HS-27A (cell line): ENCODE data around the gene VAV2.

Experiments
- DNase-seq: peaks from one replicate; pipeline ENCODE4 v3.0.0-alpha.2; 2012; ENCODE audit warnings: low read depth, missing footprints

VAV2 gene

DNA sequence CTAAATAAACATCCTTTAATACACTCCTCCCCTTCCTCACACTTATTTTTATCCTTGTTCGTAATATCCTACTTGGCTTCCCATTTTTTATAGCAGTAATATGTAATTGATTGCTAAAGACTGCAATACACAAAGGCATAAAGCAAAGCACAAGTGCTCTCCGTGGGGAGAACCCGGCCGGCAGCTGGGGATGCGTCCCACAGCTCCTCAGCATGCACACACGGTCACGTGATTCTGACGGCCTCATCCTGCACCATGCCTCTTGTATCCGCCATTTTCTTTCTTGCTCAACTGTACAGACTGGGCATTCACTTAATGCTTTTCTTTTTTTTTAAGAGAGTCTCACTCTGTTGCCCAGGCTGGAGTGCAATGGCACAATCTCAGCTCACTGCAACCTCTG is 36.0 kb upstream of the VAV2 start:
- DNase-seq, result no peak

GRCh38 chr9:134027561-134027960 is 35.4 kb upstream of the VAV2 start:
- no peak for DNase-seq

DNA sequence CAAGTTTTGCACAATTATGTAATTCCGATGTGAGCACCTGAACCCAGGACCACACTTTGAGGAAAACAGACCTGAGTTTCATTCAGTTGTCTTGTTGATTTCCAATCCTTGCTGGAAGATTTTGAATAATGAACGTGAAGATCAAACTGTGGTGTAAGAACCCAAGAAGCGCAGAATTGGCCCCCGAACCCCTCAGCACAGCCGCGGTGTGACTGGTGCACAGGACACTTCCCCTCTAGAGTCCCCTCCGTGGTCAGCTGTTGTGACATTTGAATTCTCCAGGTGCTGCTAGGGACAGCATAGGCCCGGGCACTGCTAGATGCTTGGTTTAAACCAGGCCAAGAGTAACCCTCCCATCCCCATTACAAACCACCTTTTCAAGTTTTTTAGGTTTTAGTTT is 34.9 kb upstream of the VAV2 start:
- no peak for DNase-seq

DNA sequence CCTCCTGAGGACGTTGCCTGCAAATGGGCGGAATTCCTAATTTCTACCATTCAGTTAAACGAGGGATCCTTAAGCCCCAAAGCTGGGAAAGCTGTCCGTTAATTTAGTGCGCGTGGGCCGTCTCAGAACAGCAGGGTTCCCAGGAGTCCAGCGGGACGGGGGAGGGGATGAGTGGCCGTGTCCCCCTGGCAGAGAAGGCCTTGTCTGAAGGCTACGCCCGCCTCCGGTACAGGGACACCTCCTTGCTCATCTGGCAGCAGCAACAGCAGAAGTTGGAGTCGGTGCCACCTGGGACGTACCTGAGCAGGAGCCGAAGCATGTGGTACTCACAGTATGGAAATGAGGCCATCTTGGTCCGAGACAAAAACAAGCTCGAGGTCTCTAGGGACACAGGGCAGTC is 34.5 kb upstream of the VAV2 start:
- no peak for DNase-seq

- no peak for DNase-seq
These were observed 33.8 kb upstream of the VAV2 start for GRCh38 chr9:134025606-134026541.

DNA sequence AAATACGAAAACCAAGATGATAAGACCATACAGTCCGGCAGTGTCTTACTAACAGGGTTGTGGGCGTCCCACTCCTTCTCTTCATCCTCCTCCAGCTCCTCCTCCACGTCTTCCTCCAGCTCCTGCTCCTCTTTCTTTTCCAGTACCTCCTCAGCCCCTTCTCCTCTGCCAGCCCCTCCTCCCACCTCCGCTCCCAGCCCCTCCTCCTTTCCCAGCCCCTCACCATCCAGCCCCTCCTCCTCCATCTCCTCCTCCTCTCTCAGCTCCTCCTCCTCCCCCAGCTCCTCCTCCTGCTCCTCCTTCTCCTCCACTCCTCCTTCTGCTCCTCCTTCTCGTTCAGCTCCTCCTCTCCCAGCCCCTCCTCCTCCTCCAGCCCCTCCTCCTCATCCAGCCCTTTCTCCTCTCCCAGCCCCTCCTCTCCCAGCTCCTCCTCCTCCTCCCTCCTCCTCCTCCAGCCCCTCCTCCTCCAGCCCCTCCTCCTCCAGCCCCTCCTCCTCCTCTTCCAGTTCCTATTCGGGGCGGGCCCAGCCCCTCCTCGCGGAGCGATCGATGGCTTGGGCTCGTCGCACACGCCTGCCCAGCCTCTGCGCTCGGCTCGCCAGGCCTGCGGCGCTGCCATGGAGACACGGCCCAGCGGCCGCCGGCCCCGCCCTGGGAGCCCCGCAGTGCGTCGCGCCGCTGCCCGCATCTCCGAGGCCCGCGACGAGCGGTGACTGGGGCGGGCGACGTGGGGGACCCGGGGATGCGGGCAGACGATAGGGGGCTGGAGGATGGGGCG is 32.9 kb upstream of the VAV2 start, which contains the start of gene BRD3OS:
Gene BRD3OS, plus strand, starts transcription at position 654 of the 778 bp plus-strand sequence. CDS start 1,267 bp downstream, outside the sequence.
- peak; percentile 81 for DNase-seq

GRCh38 chr9:134024214-134024792 is 32.2 kb upstream of the VAV2 start:
- DNase-seq, result no peak

DNA sequence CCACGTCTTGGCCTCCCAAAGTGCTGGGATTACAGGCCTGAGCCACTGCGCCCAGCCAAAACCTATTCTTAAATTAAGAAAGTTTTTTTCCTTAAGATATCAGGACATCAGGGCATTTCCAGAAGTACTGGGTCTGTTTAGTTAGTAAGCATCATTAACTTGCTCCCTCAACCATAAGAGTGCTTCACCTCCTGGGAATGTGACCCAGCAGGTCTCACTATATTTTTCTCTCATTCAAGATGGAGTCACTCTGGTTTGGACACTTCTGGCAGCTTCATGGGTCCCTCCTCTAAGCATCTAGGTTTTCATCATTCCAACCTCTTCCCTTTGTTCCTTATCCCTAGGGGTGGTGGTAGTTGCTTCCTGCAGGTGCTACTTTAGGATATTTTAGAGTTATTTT is 22.8 kb upstream of the VAV2 start:
- DNase-seq, result no peak

DNA sequence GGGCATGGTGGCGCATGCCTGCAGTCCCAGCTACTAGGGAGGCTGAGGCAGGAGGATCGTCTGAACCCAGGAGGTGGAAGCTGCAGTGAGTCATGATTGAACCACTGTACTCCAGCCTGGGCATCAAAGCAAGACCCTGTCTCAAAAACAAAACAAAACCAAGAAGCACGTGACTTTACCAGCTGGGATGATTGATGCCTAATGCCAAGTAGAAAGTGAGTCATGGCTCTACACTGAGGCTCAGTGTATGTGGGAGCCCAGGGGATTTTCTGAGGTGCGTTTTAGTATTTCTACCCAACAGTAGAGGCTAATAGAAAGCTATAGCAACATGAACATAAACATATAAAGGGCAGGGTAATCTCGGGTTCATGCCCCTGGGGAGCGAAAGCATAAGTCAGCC is 19.3 kb upstream of the VAV2 start:
- DNase-seq, result no peak

- DNase-seq, result no peak
These were observed 18.4 kb upstream of the VAV2 start for GRCh38 chr9:134010310-134011173.

DNA sequence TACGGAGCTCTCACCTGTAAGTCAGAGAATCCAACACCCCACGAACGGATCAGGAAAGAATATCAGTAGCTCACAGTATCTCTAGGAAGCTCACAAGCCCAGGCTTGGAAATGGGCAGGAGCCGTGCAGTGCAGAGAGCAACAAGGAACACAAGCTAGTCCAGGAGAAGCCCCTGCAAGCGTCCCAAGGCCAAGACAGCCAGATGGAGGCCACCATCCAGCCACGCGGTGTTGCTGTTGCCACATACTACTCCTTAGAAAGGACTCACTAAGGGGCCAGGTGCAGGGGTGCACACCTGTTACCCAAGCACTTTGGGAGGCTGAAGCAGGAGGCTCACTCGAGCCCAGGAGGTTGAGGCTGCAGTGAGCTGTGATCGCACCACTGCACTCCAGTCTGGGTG is 15.4 kb upstream of the VAV2 start:
- DNase-seq, result no peak

DNA sequence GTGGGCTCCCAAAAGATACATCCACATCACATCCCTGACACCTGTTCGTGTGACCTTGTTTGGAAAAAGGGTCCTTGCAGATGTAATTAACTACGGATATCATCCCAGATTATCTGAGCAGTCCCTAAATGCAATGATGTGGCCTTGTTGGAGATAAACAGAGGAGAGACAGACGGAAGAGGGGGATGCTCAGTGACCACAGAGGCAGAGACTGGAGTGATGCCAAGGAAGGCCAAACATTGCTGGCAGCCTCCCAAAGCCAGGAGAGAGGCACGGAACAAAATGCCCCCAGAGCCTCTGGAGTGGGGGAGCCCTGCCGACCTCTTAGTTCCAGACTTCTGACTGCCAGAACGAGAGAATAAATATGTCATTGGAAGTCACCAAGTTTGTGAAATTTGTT is 15.0 kb upstream of the VAV2 start:
- no peak for DNase-seq

DNA sequence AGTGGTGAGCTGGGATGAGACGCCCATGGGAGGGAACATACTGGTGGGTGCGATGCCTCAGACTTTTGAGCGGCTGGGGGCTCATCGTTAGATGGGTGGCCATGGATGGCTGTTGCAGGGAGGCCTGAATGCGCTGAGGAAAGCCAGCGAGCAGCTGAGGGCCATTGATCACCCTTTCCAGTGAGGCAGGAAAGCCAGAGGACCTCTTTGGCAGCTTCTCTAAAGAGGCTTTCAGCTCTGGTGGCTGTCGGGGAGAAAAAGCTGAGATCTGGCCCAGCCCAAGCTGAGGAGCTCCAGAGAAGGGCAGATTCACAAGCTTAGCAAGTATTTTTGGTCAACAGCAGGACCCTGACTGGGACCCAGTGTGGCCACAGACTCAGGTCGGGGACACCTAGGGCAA is 13.3 kb upstream of the VAV2 start:
- no peak for DNase-seq

DNA sequence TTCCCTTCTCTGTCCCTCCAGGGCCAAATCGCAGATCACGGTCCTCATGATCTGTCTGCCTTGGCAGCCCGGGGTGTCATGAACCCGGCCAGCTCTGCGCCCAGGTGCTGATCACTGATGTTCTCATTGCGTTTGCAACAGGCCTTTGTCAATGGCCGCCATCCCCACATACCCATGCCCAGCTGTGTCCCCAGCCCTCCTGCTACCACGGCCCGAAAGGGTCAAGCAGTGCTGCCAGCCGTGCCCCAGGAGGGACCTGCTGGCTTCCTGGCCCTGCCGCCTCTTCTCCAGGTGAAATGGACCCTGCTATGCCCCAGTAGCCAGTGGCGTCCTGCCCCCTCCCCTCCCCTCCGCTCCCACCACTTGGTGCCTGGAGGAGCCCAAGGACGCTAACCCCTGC is 12.8 kb upstream of the VAV2 start:
- no peak for DNase-seq

DNA sequence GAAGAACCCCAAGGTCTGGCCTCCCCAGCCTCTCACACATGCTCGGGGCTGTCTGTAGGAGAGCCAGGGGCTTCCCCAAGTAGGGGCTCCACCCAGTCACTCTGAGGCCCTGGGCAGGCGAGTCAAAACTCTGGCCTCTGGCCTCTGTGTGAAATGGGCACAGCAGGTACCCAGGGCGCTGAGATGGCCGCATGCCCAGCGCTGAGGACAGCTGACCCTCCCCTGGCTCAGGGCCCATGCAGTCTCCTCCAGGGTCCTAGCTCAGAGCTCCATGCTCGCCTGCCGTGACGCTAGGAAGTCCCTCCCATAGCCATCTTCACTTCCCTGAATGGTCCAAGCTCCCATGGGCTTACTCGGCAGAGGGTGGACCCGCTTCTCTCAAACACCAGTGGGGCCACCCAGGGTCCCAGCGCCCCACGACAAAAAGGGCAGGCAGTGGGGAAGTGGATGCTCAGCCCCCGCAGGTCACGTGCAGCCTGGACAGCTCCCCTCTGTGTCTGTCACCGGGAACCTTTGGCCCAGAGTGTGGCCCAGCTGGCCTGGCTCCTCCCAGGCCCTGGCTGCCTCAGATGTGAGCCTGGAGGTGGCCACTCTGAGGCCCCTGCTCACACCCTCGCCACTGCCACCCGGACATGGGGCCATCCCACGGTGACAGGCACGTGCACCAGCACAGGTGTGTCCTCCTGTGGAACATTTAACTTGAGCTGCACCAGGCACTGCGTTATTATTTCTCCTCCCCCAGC is 12.2 kb upstream of the VAV2 start:
- no peak for DNase-seq

GRCh38 chr9:134003237-134003636 is 11.1 kb upstream of the VAV2 start:
- DNase-seq, result no peak

- DNase-seq, result no peak
These were observed 10.7 kb upstream of the VAV2 start for GRCh38 chr9:134002796-134003195.

DNA sequence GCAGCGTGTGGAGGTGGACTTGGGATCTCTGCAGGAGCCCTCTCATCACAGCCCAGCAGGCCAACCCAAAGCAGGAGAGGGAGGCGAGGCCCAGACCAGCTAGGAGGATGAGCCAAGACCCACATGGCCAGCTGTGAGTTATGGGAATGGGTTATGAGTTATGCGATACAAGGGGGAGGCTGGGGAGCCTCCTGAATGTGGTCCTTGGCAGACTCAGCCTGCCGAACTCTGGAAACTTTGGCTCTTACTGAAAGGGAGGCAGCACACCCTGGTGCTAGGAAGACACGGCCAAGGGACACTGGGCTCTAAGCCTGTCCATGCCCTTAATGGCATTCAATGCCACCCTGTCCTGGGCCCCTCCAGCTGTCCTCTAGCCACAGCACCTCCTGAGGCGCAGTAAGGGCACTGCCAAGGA is 7.7 kb upstream of the VAV2 start:
- DNase-seq, result no peak

DNA sequence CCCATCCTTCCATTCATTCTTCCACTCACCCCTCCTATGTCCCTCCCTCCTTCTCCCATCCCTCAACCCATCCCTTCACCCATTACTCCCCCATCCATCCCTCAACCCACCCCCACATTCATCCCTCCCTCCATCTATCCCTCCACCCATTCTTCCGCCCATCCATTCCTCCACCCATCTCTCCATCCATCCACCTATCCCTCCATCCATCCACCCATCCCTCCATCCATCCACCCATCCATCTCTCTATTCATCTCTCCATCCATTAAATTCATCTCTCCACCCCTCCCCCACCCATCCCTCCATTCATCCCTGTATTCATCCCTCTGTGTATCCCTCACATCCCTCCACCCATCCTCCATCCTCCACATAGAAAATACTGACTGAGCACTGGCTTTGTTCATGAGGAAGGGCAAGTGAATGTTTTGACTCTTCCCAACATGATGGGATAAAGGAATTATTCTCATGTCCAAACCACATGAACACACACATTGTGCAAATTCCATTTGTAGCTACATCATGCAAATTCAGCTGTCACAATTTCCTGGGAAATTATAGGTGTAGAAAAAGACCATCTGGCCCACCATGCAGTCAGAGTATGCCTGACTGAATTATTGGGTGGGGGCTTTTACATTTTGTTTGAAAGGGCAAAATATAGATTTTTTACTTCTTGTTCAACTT is 6.9 kb upstream of the VAV2 start:
- no peak for DNase-seq

DNA sequence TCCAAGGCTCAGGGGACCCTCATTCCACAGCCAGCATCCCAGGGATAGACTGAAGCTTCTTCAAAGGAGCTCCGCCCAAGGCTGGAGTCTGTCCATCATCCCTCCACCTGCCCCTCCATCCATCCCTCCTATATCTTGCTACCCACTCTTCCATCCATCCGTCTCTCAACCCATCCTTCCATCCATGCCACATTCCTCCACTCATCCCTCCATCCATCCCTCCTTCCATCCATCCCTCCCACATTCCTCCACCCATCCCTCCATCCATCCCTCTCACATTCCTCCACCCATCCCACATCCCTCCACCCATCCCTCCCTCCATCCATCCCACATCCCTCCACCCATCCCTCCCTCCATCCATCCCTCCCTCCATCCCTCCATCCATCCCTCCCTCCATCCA is 5.5 kb upstream of the VAV2 start:
- DNase-seq, result no peak
